Right atrium auricular region (tissue), 2 donors: ENCODE data around the gene ITPR2. TPM values are rescaled to one million over a fixed set of nuclear protein-coding genes. Genes with fewer than 3 reads are reported as not detected.
"Not testable (repeated sequence)": the region's sequence is repeated elsewhere in the genome, so short reads cannot be mapped to it uniquely, and the experiment has no call there.

Experiments used
- DNase-seq: peaks from one replicate; pipeline ENCODE4 v3.0.0-alpha.2; 2019; ENCODE audit warnings: low spot score
- H3K27ac ChIP-seq, 2 donors: fragments of 200-600 bp; sonication (generic); 1 replicate in 1 of 2; 2 replicates in 1 of 2; pipeline ENCODE4 v1.5.1; 2016 to 2019
- H3K27me3 ChIP-seq, 2 donors: fragments of 200-600 bp; sonication (generic); one replicate each; pipeline versions ENCODE4 v1.5.1 to v1.6.0; 2017 to 2019
- H3K36me3 ChIP-seq: fragments of 200-600 bp; sonication (generic); one replicate; pipeline ENCODE4 v1.5.1; 2016
- H3K4me1 ChIP-seq, 2 donors: fragments of 200-600 bp; sonication (generic); one replicate each; pipeline versions ENCODE4 v1.5.1 to v1.6.0; 2017 to 2019
- H3K4me3 ChIP-seq, 2 donors: fragments of 200-600 bp; sonication (generic); 1 replicate in 1 of 2; 2 replicates in 1 of 2; pipeline ENCODE4 v1.5.1; 2017 to 2019; ENCODE audit warnings: mild to moderate bottlenecking in 1 of 2, moderate library complexity in 1 of 2
- H3K9me3 ChIP-seq, 2 donors: fragments of 200-600 bp; sonication (generic); one replicate each; pipeline ENCODE4 v1.5.1; 2019
- total RNA-seq, 2 donors: library from RNA; depleted of rRNA; stranded (reverse); fragments of >200 nt; gene quantifications; one replicate each; pipeline ENCODE4 v1.1.0, GENCODE V29; 2016
- TF ChIP-seq, protein P1 (sequence below), 2 donors: fragments of 200-600 bp; sonication (generic); IDR thresholded peaks; one replicate each; pipeline ENCODE4 v1.5.1; 2019; ENCODE audit warnings: antibody characterized with exemption in 2 of 2

Gene ITPR2
- total RNA-seq, 2 donors from 2014 or later: 13.0 to 20.7 TPM

DNA sequence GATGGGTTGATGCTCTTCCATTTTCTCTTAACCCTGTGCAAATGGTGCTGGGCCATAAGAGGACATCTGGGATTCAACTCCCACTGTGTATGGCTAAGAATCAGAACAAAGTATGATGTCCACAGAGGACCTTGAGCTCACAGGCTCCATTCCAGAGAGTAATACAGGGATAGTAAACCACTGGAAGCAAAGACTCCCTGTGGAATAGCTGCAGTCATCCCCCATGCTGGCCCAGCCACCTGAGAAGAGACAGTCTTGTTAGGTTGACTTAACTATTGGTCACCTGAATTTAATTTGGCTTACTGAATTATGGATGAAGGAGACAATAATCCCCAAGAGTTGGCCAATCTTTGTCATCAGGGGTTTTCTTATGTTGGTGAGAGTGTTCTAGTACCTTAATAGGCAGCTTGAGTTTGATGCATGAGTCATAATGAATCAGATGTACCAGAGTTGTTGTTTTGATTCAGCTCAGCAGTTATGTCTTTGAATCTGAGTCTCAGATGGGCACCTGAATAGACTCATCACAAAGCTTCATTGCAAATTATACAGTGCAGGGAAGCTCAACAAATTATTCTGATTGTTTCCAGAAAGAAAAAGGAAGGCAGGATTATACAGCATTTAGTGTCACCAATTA, 514.9 kb downstream of the ITPR2 start:
- H3K27ac ChIP-seq: peak overlapping the region in 1 of 2 donors; percentile 54
- TF ChIP-seq, protein P1, sequence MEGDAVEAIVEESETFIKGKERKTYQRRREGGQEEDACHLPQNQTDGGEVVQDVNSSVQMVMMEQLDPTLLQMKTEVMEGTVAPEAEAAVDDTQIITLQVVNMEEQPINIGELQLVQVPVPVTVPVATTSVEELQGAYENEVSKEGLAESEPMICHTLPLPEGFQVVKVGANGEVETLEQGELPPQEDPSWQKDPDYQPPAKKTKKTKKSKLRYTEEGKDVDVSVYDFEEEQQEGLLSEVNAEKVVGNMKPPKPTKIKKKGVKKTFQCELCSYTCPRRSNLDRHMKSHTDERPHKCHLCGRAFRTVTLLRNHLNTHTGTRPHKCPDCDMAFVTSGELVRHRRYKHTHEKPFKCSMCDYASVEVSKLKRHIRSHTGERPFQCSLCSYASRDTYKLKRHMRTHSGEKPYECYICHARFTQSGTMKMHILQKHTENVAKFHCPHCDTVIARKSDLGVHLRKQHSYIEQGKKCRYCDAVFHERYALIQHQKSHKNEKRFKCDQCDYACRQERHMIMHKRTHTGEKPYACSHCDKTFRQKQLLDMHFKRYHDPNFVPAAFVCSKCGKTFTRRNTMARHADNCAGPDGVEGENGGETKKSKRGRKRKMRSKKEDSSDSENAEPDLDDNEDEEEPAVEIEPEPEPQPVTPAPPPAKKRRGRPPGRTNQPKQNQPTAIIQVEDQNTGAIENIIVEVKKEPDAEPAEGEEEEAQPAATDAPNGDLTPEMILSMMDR (IDR thresholded peaks at IDR 0.05): no peak

DNA sequence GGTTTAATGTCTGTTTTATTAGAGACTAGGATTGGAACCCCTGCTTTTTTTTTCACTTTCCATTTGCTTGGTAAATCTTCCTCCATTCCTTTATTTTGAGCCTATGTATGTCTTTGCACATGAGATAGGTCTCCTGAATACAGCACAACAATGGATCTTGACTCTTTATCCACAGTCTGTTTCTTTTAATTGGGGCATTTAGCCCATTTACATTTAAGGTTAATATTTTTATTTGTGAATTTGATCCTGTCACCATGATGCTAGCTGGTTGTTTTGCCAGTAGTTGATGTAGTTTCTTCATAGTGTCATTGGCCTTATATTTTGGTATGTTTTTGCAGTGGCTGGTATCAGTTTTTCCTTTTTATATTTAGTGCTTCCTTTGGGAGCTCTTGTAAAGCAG, 518.9 kb downstream of the ITPR2 start:
- H3K36me3 ChIP-seq, H3K4me3 ChIP-seq, H3K27ac ChIP-seq, H3K27me3 ChIP-seq, DNase-seq, H3K9me3 ChIP-seq: not testable (repeated sequence)
- peaks cover 0 to 12% of the 10 kb centered on the region in 2 donors for H3K4me1 ChIP-seq

More for the DNA sequence above, 514.9 kb downstream of the ITPR2 start:
- DNase-seq: no peak
- Histone ChIP-seq H3K9me3 (peaks cover 0 to 4% of the 10 kb centered on the region in 2 donors), H3K4me3 (no peak overlapping the region), H3K36me3 (no peaks in the 10 kb centered on the region), H3K4me1 (peaks cover 0 to 12% of the 10 kb centered on the region in 2 donors), H3K27me3 (no peaks in the 10 kb centered on the region)

DNA sequence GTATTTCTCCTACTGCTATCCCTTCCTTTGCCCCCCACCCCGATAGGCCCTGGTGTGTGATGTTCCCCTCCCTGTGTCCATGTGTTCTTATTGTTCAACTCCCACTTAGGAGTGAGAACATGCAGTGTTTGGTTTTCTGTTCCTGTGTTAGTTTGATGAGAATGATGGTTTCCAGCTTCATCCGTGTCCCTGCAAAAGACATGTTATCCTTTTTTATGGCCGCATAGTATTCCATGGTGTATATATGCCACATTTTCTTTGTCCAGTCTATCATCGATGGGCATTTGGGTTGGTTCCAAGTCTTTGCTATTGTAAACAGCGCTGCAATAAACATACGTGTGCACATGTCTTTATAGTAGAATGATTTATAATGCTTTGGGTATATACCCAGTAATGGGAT, 522.5 kb downstream of the ITPR2 start:
- H3K9me3 ChIP-seq, H3K36me3 ChIP-seq, H3K4me3 ChIP-seq, H3K4me1 ChIP-seq, DNase-seq, H3K27ac ChIP-seq, H3K27me3 ChIP-seq: not testable (repeated sequence)

DNA sequence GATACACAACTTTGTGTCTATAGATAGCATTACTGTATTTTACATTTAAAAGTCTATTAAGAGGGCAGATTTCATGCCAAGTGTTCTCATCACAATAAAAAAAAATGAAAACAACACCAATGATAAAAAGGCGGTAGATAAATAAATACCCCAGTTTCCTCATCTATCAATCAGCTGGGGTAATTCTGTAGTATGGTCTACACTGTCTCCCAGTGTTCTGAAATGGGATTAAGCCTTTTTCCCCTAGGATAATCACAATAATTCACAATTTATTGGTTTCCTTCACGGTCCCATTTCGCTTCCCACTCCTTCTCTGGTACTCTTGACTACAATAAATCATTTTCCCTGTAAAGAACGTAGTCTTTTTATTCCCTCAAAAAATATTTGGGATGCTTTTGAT, 523.4 kb downstream of the ITPR2 start:
- Histone ChIP-seq H3K4me1 (no peaks in the 10 kb centered on the region), H3K27ac (no peak overlapping the region), H3K36me3 (no peaks in the 10 kb centered on the region), H3K27me3 (no peaks in the 10 kb centered on the region), H3K9me3 (peaks cover 0 to 9% of the 10 kb centered on the region in 2 donors), H3K4me3 (no peak overlapping the region)
- no peak for DNase-seq
- TF ChIP-seq, protein P1 (IDR thresholded peaks at IDR 0.05): no peak

DNA sequence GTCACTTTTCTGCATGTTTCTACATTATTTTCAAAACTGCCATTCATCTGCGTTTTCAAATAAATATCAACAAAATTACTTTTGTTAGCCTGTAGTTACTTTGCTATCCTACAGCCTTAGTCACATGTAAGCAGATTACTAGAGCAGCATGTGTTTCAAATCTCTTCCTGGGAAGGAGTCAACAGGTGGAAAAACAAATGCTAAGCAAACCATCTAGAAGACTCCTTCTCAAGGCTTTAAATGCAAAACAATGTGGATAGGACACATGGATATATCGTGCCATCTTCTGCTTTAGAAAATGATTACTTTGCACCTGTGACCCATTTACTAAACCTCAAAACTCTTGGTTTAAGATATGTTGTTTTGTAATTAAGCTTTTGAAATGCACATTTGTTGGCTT, 528.7 kb downstream of the ITPR2 start:
- no peak for DNase-seq
- TF ChIP-seq, protein P1 (IDR thresholded peaks at IDR 0.05): no peak
- Histone ChIP-seq H3K9me3 (peaks cover 0 to 6% of the 10 kb centered on the region in 2 donors), H3K36me3 (no peaks in the 10 kb centered on the region), H3K27me3 (no peaks in the 10 kb centered on the region), H3K4me3 (no peak overlapping the region), H3K27ac (no peak overlapping the region), H3K4me1 (peaks cover 0 to 3% of the 10 kb centered on the region in 2 donors)

DNA sequence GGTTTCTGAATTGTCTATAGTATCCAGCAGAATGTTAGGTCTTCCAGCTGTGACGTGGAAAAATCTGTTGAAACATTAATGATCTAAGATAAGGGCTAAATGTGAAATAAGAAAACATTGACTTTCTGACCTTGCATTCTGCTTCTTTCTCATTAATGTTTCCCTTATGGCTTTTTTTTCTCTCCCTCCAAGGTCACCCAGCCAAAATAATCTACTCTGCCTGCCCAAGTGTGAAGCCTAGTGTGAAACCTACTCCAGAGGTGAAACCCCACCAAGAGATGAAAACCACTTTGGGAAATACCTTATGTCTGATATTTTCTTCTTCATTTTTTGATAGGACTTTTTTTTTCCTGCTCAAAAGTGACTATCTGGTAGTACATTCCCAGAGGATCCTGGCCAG, 529.6 kb downstream of the ITPR2 start:
- H3K4me3 ChIP-seq: no peak overlapping the region
- no peak overlapping the region for H3K27ac ChIP-seq
- no peaks in the 10 kb centered on the region for H3K27me3 ChIP-seq
- peaks cover 0 to 9% of the 10 kb centered on the region in 2 donors for H3K4me1 ChIP-seq
- TF ChIP-seq, protein P1 (IDR thresholded peaks at IDR 0.05): no peak
- H3K9me3 ChIP-seq: peaks cover 0 to 6% of the 10 kb centered on the region in 2 donors
- DNase-seq: no peak
- H3K36me3 ChIP-seq: no peaks in the 10 kb centered on the region

DNA sequence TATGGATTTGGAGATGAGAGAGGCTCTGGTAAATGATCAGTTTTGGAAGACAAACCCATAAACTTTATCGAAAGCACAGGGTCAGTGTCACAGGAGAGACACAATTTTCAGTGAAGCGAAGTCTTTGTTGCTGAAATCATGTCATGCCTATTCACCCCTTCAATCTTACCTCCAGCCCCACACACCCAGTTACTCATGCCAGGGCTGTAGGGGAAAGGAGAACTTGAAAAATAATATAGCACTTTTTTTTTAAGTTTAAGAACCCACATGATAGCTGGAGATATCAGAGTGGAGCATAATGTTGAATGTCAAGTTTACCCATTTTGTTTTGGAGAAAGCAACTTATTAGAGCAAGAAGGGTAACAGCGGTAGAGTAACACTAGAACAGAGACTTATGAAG, 530.2 kb downstream of the ITPR2 start:
- no peak overlapping the region for H3K27ac ChIP-seq
- H3K36me3 ChIP-seq: no peaks in the 10 kb centered on the region
- no peak for DNase-seq
- H3K4me1 ChIP-seq: peaks cover 0 to 16% of the 10 kb centered on the region in 2 donors
- peaks cover 0 to 2% of the 10 kb centered on the region in 2 donors for H3K9me3 ChIP-seq
- no peak overlapping the region for H3K4me3 ChIP-seq
- H3K27me3 ChIP-seq: no peaks in the 10 kb centered on the region
- TF ChIP-seq, protein P1 (IDR thresholded peaks at IDR 0.05): no peak
